ENCODE measurements around the gene ANO2.
A peak's percentile ranks its signal among the peaks of the same experiment; 100 is the strongest.
"Not testable (repeated sequence)": the region's sequence is repeated elsewhere in the genome, so short reads cannot be mapped to it uniquely, and the experiment has no call there.

Gene ANO2

GRCh38 chr12:5830111-5830510 lies 114.9 kb downstream of the ANO2 start:
- DNase-seq: no peak

GRCh38 chr12:5827591-5827990 lies 117.5 kb downstream of the ANO2 start:
- no peak for DNase-seq

GRCh38 chr12:5825761-5826160 lies 119.3 kb downstream of the ANO2 start:
- DNase-seq: not testable (repeated sequence)

- not testable (repeated sequence) for DNase-seq
Measured at GRCh38 chr12:5818877-5819276, 126.2 kb downstream of the ANO2 start.

GRCh38 chr12:5817246-5817645 lies 127.8 kb downstream of the ANO2 start:
- no peak for DNase-seq

- DNase-seq: no peak
Measured at GRCh38 chr12:5809586-5809985, 135.5 kb downstream of the ANO2 start.

GRCh38 chr12:5808981-5809380 lies 136.1 kb downstream of the ANO2 start:
- no peak for DNase-seq

GRCh38 chr12:5807514-5808219 lies 137.4 kb downstream of the ANO2 start:
- no peak for DNase-seq

- no peak for DNase-seq
Measured at GRCh38 chr12:5807090-5807414, 138.0 kb downstream of the ANO2 start.

- DNase-seq: no peak
Measured at GRCh38 chr12:5806371-5807089, 138.5 kb downstream of the ANO2 start.

- DNase-seq: no peak
Measured at GRCh38 chr12:5803532-5803931, 141.5 kb downstream of the ANO2 start.

- DNase-seq: peak in 2 of 58 donors; percentile 7 to 9
Measured at GRCh38 chr12:5798242-5799015, 146.6 kb downstream of the ANO2 start.

GRCh38 chr12:5797661-5798060 lies 147.4 kb downstream of the ANO2 start:
- no peak for DNase-seq

- no peak for DNase-seq
Measured at GRCh38 chr12:5796959-5797225, 148.2 kb downstream of the ANO2 start.

- peak in 3 of 58 donors; percentile 0 to 6 (median 3) for DNase-seq
Measured at GRCh38 chr12:5796171-5796958, 148.7 kb downstream of the ANO2 start.

- no peak for DNase-seq
Measured at GRCh38 chr12:5794156-5794555, 150.9 kb downstream of the ANO2 start.

GRCh38 chr12:5792343-5792742 lies 152.7 kb downstream of the ANO2 start:
- no peak for DNase-seq

- DNase-seq: no peak
Measured at GRCh38 chr12:5789469-5789968, 155.5 kb downstream of the ANO2 start.

GRCh38 chr12:5787828-5788227 lies 157.2 kb downstream of the ANO2 start:
- DNase-seq: no peak

GRCh38 chr12:5785601-5786000 lies 159.5 kb downstream of the ANO2 start:
- no peak for DNase-seq

GRCh38 chr12:5784462-5785130 lies 160.5 kb downstream of the ANO2 start:
- DNase-seq: no peak
